IPS-18c (cell line): ENCODE results near the gene KCNJ6.

Experiments
- H3K4me3 ChIP-seq: 2 replicates; pipeline ENCODE4 v1.7.0; 2013; ENCODE audit warnings: low read depth, mild to moderate bottlenecking, low read length, moderate library complexity; ENCODE audit not compliant: insufficient read depth
- H3K9me3 ChIP-seq: one replicate; pipeline ENCODE4 v1.6.1; 2013; ENCODE audit warnings: mild to moderate bottlenecking, low read length, moderate library complexity; ENCODE audit not compliant: control insufficient read depth, insufficient read depth

The KCNJ6 gene

DNA sequence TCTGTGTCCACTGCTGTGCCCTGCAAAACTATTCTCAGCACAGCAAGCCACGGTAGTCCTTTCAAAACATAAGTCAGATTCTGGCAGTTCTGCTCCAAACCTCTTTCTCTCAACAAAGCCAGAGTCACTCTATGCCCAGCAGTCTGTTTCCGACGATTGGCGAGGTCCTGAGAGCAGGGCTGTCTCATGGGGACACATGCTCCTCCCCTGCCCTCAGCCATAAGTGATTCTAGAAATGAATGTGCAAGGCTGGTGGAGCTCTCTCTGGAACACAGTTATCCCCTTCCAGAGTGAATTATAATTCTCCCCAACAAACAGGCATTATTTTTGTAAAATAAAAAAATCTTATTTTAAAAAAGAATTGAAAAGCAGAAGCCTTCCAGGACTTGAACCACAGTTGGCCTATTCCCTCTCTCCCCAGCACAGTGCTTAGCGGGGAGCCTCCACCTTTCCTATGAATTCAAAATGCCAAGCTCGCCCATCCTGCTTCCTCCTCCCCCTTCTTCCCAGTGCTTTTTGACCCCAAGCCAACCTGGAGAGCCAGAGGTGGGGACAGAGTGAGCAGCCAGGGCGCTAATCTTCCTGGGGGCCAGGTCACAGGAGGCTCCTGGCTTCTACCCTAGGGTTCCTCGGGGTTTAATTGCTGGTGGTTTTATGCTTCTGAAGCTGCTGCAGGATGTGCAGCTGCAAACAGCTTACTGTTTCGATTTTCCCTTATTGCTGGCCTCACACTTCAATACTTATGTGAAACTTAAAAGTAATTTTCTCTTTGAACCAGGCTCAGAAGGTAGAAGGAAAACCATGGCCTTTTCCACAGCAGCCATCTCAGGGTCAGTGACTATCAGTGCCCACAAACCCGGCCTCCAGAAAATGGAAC, 41.1 kb downstream of the KCNJ6 start:
- H3K9me3 ChIP-seq = no peaks in the 10 kb centered on the region
- no peak overlapping the region for H3K4me3 ChIP-seq

DNA sequence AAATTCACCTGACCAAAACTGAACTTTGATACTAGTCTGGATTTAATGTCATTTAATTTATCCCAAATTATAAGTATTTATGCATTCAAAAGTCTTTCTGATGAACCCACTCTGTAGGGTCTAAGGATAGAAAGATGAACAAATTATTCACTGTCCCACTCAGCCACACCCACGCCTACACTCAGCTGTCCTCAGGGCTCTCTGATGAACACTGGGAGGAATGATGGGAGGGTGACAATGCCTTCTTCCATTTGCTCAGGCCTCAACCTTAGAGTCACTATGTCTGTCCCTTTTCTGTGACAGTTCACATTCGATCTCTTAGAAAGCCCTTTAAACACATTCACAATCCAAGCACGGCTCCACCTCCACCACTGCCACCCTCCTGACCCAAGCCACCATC, 41.8 kb downstream of the KCNJ6 start:
- H3K4me3 ChIP-seq = no peak overlapping the region
- no peaks in the 10 kb centered on the region for H3K9me3 ChIP-seq

DNA sequence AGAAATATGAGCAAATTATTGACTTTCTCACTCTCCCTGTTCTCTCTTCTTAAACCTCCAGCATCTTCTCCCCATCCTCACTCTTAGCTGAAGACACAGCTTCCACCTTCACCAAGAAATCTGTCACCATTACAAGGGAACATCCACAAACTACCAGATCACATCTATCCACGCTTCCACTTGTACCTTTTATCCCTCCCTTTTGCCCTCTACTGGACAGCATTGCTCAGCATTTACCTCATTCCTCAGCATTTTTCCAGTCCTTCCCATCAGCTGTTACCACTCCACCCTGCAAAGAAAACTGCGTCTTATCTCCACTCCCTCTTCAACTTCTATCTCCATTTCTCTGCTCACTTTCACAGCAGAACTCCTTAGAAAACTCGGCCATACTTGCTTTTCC, 42.6 kb downstream of the KCNJ6 start:
- Histone ChIP-seq H3K4me3 (no peak overlapping the region), H3K9me3 (no peaks in the 10 kb centered on the region)

DNA sequence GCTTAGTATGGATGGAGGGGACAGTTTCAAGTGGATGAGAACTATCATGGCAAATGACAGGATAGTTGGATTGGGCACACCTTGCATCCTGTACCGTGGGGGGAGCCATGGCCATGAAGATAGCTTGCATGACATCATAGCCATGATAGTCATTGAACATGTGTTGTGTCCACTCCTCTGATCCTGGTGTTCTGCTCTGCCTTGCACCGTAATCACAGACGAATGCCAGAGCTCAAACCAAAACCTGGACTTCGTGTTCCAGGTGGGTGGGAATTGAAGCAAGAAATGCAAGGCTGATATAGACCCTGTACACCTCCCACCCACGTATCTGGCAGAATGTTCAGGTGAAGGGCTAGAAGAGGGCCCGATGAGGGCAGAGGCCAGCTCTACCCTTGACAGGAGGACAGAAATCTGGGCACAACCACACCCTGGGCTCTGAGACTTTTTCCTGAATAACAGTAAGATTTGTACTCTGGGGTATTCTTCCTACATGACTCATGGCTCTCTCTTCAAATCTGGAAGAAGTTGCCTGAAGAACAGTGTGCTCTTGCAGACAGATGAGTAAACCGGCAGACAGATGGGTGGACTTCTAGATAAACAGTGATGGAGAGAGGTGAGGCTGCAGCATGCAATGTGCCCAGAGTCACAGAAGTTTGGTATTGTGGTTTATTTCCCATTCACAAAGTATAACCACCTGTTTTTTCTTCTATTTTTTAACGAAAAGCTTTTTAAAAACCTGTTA, 45.0 kb downstream of the KCNJ6 start:
- no peak overlapping the region for H3K4me3 ChIP-seq
- H3K9me3 ChIP-seq = no peaks in the 10 kb centered on the region

DNA sequence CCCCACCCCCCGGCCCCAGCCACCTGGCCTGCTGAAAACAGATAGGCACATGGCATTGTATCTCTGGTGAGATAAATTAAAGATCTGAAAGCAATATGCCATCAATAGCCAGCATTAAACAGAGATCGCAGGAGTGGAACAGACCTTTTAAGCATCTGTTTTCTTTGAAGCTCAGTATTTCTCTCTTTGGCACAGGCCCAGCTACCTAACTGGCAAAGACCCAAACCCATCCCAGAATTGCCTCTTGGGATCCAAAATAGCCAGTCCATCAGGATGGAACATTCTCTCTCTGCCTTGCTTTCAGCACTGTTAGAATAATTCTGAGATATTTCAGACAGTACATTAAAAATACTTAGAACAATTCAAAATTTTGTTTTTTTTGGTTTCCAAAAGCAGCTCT, 46.0 kb downstream of the KCNJ6 start:
- Histone ChIP-seq H3K9me3 (no peaks in the 10 kb centered on the region), H3K4me3 (no peak overlapping the region)

DNA sequence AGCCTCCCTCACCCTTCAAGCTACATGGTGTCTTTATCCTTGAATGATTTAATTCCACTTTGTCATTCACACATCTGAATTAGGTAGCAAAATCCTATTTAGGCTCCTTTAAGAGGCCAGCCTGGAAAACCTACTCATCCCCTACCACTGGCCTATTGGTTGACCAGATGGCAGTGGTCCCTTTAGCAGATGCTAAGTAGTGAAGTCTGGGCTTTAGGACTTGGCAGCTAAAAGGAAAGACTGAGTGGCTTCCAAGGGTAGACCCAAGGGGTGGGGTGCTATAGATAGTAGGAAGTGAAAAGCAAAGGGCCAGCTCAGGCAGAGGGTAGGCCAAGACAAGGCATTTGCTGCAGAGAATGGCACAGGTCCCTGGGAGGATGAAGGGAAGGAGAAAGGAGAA, 46.6 kb downstream of the KCNJ6 start:
- Histone ChIP-seq H3K4me3 (no peak overlapping the region), H3K9me3 (no peaks in the 10 kb centered on the region)

DNA sequence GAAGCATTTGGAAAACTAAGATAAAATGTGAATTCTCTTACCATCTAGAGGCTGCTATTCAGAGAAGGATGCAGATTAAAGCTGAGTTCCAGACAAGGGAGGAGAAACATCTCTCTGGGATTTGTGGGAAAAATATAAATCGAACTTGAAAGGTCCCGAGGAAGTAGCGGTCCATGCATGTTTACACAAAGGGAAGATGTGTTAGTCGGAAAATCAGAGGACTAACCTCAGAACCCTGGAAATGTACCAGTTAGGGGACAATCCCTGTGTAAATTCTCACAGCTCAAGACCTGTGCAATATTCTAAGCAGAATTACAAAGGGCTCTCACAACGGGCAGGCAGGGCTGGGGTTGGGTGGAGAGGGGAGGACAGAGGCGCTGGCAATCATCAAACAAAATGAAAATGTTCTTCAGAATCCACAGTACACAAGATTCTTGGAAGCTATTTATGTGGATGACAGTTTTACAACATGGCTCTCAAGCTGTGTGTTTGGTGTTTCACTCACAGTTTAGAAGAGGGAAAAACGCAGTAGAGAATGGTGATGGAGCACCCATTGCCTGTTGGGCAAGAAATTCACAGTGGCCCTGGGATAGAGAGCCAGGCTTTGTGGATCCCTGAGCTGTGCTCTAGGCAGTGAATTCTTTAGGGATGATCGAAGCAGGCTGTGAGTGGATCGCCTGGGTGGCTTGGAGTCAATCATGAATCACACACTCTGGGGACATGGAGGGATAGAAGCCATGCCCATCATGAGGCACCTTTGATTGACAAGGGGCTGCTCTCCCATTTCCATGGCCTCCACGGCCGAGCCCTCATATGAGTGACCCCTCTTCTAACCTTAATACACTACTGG, 47.6 kb downstream of the KCNJ6 start:
- H3K4me3 ChIP-seq = no peak overlapping the region
- no peaks in the 10 kb centered on the region for H3K9me3 ChIP-seq

DNA sequence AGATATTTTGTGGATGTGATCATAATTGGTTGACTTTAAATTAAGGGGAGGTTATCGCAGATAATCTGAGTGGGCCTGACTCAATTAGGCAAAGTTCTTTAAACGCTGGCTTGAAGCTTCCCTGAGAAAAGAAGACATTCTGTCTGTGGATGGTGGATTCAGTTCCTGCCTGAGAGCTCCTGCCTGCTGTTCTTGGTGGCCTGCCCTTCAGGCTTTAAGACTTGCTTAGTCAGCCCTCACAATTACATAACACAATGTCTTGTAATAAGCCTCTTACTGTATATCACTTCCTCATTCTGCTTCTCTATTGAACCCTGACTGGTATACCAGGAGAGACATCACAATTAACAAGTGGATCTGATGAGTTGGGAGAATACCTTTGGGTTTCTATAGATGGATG, 50.2 kb downstream of the KCNJ6 start:
- H3K9me3 ChIP-seq = no peaks in the 10 kb centered on the region
- no peak overlapping the region for H3K4me3 ChIP-seq

DNA sequence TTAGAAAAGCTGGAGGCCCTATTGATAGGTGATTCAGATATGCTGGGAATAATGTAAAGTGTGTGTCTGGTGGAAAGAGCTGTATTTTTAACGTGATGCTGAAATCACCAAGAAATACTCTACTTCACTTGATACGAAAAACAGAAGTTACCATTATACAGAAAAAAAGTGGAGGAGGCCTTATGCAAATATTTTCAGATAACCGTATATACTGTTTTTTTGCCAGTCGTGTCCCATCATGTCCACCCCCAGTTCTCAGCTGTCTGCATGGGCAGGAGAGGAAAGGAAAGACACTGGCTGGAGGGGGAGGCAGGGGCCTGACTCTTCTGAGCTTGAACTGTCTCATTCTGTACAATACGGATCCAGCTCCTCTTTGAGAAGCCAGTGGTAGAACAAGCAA, 51.1 kb downstream of the KCNJ6 start:
- Histone ChIP-seq H3K4me3 (no peak overlapping the region), H3K9me3 (no peaks in the 10 kb centered on the region)

DNA sequence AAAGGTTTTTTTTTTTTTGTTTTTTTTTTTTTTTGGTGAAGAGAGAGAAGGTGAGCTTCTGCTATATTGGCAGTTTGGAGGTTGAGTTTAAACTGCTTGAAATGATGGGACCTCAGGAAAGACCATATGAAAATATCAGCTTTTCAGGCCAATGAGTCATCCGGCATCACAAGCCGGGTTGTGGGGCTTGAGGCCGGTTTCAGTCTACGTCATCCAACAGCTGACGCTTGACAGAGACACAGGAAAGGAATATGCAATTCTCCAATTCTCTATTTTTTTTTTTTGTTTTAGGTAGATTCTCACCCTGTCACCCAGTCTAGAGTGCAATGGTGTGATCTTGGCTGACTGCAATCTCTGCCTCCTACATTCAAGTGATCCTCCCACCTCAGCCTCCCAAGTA, 52.4 kb downstream of the KCNJ6 start:
- Histone ChIP-seq H3K9me3 (no peaks in the 10 kb centered on the region), H3K4me3 (no peak overlapping the region)

DNA sequence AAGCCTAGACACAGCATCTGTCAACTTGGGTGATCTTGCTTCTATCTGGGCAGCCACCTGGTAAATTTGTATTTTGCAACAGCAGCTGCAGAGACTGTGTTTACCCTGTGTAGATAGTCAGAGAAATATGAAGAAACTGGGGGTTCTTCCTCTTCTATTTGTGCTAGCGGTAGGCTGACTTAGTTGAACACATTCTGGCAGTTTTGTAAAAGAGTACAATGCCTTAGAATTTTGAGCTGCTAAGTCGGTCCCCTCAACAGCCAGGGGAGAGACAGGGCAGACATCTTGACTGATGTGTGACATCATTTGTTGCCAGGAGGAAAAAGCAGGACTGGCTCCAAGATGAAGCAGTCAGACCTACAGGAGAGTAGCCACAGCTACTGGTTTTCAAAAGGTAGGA, 53.7 kb downstream of the KCNJ6 start:
- Histone ChIP-seq H3K9me3 (no peaks in the 10 kb centered on the region), H3K4me3 (no peak overlapping the region)

DNA sequence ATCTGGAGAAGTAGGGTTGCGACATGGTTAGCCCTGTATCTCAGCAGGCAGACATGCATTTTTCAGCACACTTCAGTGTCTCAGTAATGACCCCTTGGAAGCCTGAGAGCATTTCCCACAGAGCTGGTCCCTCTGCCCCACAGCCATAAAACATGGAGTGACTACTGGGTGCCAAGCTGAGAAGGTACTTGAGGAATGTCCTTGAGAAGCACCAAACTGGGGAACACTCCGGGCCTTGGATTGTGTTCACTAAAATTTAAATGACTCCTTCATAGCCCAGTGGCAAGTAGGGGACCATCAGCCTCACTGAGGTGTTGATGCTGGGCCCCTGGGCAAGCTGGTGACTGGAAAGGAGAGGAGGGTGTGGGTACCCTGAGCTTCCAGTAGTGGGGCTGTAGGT, 54.7 kb downstream of the KCNJ6 start:
- no peaks in the 10 kb centered on the region for H3K9me3 ChIP-seq
- H3K4me3 ChIP-seq = no peak overlapping the region

DNA sequence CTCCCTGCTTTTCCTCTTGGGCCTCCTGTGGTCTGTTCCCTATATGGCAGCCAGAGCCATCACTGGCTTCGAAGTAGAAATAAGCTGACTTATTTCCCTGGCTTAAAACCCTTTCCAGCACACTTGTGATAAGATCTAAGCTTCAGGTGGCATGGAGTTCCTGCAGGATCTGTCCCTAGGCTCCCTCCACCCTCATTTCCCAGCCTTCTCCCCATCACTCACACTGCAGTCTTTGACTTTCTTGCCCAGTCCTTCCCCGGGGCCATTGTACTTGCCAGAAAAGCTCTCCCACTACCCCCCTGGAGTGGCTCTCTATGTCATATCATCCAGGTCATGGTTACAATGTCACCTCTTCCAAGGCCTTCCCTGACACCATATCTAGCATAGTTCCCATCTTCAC, 55.8 kb downstream of the KCNJ6 start:
- Histone ChIP-seq H3K9me3 (no peaks in the 10 kb centered on the region), H3K4me3 (no peak overlapping the region)

DNA sequence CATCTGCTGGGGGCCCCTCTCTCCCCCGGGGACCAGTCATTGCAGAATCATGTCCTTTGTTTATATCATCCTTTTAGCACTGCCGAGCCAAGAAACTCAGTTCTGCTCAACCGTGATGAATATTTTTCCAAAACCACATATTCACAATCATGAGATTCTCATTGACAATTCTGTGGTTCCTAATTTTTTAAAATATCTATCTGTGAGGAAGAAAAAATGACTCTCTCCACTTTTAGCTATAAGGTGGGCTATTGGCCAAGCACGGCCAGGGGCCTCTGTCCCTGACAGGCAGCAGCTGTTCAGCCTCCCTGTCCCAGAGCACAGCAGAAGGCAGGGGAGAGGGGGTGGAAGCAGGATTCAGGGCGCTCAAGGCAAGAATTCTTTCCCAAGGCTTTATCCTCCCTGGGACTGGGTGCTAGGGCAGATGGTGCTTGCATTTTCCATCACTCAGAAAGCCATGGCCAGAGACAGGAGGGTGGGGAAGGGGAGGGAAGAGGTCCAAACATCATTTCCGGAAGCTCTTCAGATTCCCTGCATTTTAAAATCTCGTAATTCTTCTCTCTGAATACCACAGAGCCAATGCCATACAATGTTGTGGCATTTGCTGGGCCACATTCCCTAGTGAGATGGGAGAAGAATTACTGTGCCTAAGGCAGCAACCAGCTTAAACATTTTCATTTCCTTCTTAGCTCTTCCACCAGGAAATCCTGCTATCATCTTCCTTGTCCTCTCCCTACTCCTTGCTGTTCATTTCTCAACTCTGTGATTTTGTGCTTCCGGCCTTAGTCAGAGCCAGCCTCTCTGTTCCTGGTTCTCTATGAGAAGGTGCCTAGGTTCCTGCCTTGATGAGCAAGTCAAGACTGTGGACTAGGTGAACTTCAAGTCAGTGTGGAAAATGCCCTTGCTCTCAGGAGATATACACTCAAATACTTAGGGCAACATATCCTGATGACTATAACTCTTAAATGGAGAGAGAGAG, 60.3 kb downstream of the KCNJ6 start:
- Histone ChIP-seq H3K9me3 (no peaks in the 10 kb centered on the region), H3K4me3 (no peak overlapping the region)

DNA sequence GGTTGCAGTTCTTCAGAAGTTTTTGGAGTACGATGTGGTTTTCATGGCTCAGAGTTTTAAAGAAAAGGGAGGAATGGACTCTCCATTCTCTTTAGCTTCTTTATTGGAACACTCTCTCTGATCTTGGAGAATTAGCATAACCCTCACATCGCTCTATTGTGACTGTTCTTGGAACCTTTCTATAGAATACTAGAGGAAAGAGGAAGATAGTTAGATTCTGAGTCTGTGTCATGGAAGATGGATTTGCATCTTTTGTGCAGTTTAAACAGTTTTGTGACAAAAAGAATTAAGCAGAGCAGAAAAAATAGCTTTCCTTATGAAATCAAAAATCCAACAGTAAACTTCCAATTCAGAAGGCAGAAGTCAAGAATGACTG, 61.0 kb downstream of the KCNJ6 start:
- Histone ChIP-seq H3K9me3 (no peaks in the 10 kb centered on the region), H3K4me3 (no peak overlapping the region)

DNA sequence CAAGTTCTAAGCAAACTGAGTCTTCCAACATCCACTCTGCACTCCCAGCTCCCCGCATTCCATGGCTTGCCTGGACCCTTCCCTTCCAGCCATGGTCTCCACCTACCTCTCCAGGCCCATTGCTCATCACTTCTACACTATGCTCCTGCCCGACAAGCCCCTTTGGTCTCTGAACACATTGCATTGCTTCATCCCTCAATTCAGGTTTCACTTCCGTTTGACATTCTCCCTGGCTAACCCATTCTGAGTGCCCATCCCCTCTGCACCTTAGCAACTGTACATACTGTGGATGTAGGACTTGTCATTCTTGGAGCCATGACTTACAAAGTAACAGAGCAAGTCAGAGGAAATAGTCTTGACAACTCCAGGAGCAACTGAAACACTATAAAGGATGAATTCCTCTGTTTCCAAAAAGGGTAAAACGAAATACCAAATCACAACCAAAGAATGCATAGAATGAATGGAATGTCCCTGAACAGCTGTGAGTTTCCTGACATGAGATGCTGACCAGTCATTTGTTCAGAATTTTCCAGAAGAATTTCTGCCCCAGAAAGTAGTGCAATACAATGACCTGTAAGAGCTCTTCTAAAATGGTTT, 66.7 kb downstream of the KCNJ6 start:
- Histone ChIP-seq H3K9me3 (peaks cover 2% of the 10 kb centered on the region), H3K4me3 (no peak overlapping the region)
